ENCODE data around the gene NHLRC3.

The NHLRC3 gene

GRCh38 chr13:39020853-39021462, 17.3 kb upstream of the NHLRC3 start:
- Histone ChIP-seq H3K9ac (no peak overlapping the region), H4K20me1 (ENCODE audit: insufficient read depth) (no peaks in the 10 kb centered on the region), H3K27ac (no peak overlapping the region), H3K4me2 (no peak overlapping the region), H3K36me3 (ENCODE audit: insufficient read depth) (no peaks in the 10 kb centered on the region), H3K27me3 (ENCODE audit: insufficient read depth, low read depth) (no peaks in the 10 kb centered on the region), H3K79me2 (ENCODE audit: insufficient read depth, low read depth) (no peaks in the 10 kb centered on the region), H3K4me3 (IDR thresholded peaks at IDR 0.05; ENCODE audit: insufficient read depth, low read depth, low read length) (no peak overlapping the region), H3K4me1 (ENCODE audit: low read depth, poor library complexity, severe bottlenecking) (peaks cover 44% of the 10 kb centered on the region), H2AFZ (ENCODE audit: low read depth) (no peak overlapping the region)
- TF ChIP-seq CTCF (conservative IDR thresholded peaks at IDR 0.05; ENCODE audit: low read depth, low read length) = no peak

DNA sequence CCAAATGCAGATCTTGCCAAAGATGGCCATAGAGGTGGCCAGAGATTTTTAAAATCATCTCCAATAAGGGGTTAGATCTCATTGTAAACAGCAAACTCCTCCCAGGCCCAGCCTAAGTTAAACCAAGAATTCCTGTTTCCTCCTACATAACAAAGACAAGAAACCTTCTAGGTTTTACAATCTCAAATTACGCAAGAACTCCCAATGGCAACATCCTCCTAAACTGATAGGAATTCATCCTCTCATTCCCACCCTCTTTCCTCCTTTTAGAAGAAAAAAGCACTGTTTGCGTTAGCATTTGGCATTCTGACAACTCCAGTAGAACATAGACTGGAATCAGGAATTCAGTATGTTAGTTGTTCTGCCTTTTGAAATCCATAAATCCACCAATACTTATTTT, 14.9 kb upstream of the NHLRC3 start:
- H3K79me2 ChIP-seq (ENCODE audit: insufficient read depth, low read depth) = no peaks in the 10 kb centered on the region
- H2AFZ ChIP-seq (ENCODE audit: low read depth) = no peak overlapping the region
- H3K9ac ChIP-seq = no peak overlapping the region
- TF ChIP-seq CTCF (conservative IDR thresholded peaks at IDR 0.05; ENCODE audit: low read depth, low read length) = no peak
- no peak overlapping the region for H3K27ac ChIP-seq
- H3K27me3 ChIP-seq (ENCODE audit: insufficient read depth, low read depth) = no peaks in the 10 kb centered on the region
- no peak overlapping the region for H3K4me3 ChIP-seq (IDR thresholded peaks at IDR 0.05; ENCODE audit: insufficient read depth, low read depth, low read length)
- H3K36me3 ChIP-seq (ENCODE audit: insufficient read depth) = no peaks in the 10 kb centered on the region
- H3K4me1 ChIP-seq (ENCODE audit: low read depth, poor library complexity, severe bottlenecking) = peaks cover 20% of the 10 kb centered on the region
- H3K4me2 ChIP-seq = no peak overlapping the region
- no peaks in the 10 kb centered on the region for H4K20me1 ChIP-seq (ENCODE audit: insufficient read depth)

GRCh38 chr13:39023761-39024160, 14.5 kb upstream of the NHLRC3 start:
- Histone ChIP-seq H3K79me2 (ENCODE audit: insufficient read depth, low read depth) (no peaks in the 10 kb centered on the region), H3K4me1 (ENCODE audit: low read depth, poor library complexity, severe bottlenecking) (peaks cover 16% of the 10 kb centered on the region), H3K4me3 (IDR thresholded peaks at IDR 0.05; ENCODE audit: insufficient read depth, low read depth, low read length) (no peak overlapping the region), H2AFZ (ENCODE audit: low read depth) (no peak overlapping the region), H4K20me1 (ENCODE audit: insufficient read depth) (no peaks in the 10 kb centered on the region), H3K36me3 (ENCODE audit: insufficient read depth) (no peaks in the 10 kb centered on the region), H3K27me3 (ENCODE audit: insufficient read depth, low read depth) (no peaks in the 10 kb centered on the region), H3K9ac (no peak overlapping the region), H3K27ac (no peak overlapping the region), H3K4me2 (no peak overlapping the region)
- no peak for TF ChIP-seq CTCF (conservative IDR thresholded peaks at IDR 0.05; ENCODE audit: low read depth, low read length)

DNA sequence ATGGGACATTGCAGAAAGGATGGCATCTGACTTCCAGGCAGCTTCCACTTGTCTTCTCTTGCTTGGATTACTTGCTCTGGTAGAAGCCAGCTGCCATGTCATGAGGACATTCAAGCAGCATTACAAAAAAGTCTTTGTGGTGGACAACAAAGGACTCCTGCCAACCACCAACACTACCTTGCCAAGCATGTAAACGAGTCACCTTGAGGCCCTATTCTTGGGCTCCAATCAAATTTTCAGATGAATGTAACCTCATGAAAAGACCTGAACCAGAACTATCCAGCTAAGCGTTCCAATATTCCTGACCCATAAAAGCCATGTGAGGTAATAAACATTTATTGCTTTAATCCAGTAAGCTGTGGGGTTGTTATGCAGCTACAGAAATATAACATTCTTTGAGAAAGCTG, 12.8 kb upstream of the NHLRC3 start:
- no peak overlapping the region for H3K9ac ChIP-seq
- H3K4me1 ChIP-seq (ENCODE audit: low read depth, poor library complexity, severe bottlenecking) = no peaks in the 10 kb centered on the region
- no peaks in the 10 kb centered on the region; the same call in 1 of the 2 replicates for H3K79me2 ChIP-seq (ENCODE audit: insufficient read depth, low read depth)
- no peaks in the 10 kb centered on the region for H4K20me1 ChIP-seq (ENCODE audit: insufficient read depth)
- no peak overlapping the region for H3K4me3 ChIP-seq (IDR thresholded peaks at IDR 0.05; ENCODE audit: insufficient read depth, low read depth, low read length)
- no peak overlapping the region for H3K27ac ChIP-seq
- no peaks in the 10 kb centered on the region for H3K36me3 ChIP-seq (ENCODE audit: insufficient read depth)
- TF ChIP-seq CTCF (conservative IDR thresholded peaks at IDR 0.05; ENCODE audit: low read depth, low read length) = no peak
- H3K4me2 ChIP-seq = no peak overlapping the region
- H2AFZ ChIP-seq (ENCODE audit: low read depth) = no peak overlapping the region
- H3K27me3 ChIP-seq (ENCODE audit: insufficient read depth, low read depth) = no peaks in the 10 kb centered on the region

Measured in KMS-11 (cell line).